Endodermal cell (in vitro differentiated cells): ENCODE data around the gene UBE2QL1. TPM values are rescaled to one million over a fixed set of nuclear protein-coding genes. Genes with fewer than 3 reads are reported as not detected.
A peak's percentile ranks its signal among the peaks of the same experiment; 100 is the strongest.

ENCODE experiments used
- DNase-seq: peaks from one replicate; pipeline ENCODE4 v3.0.0-alpha.2; 2017
- H3K27ac ChIP-seq: 2 replicates; pipeline ENCODE4 v1.5.1; 2013; ENCODE audit warnings: mild to moderate bottlenecking, low read depth, low read length, moderate library complexity
- H3K27me3 ChIP-seq: 2 replicates; pipeline ENCODE4 v1.6.1; 2013; ENCODE audit warnings: mild to moderate bottlenecking, low read length, moderate library complexity; ENCODE audit not compliant: insufficient read depth, control insufficient read depth, poor library complexity, severe bottlenecking
- H3K36me3 ChIP-seq: 2 replicates; pipeline ENCODE4 v1.7.0; 2013; ENCODE audit warnings: mild to moderate bottlenecking, low read length, moderate library complexity; ENCODE audit not compliant: control insufficient read depth, insufficient read depth
- H3K4me1 ChIP-seq: one replicate; pipeline ENCODE4 v1.7.0; 2013; ENCODE audit warnings: low read length; ENCODE audit not compliant: control insufficient read depth, insufficient read depth
- H3K4me3 ChIP-seq: 2 replicates; pipeline ENCODE4 v1.5.1; 2013; ENCODE audit warnings: mild to moderate bottlenecking, low read length, moderate library complexity
- H3K9ac ChIP-seq: 2 replicates; pipeline ENCODE4 v1.6.1; 2013; ENCODE audit warnings: mild to moderate bottlenecking, low read length, moderate library complexity; ENCODE audit not compliant: poor library complexity, severe bottlenecking; ENCODE audit errors: extremely low read depth
- H3K9me3 ChIP-seq: 2 replicates; pipeline ENCODE4 v1.6.1; 2013; ENCODE audit warnings: mild to moderate bottlenecking, low read length, moderate library complexity; ENCODE audit not compliant: control insufficient read depth
- H3K27ac Mint-ChIP-seq: 2 replicates; pipeline ENCODE4 v1.8.0; 2020; ENCODE audit warnings: mixed read lengths
- H3K27me3 Mint-ChIP-seq: 2 replicates; pipeline ENCODE4 v1.8.0; 2021; ENCODE audit warnings: mild to moderate bottlenecking, mixed read lengths; ENCODE audit not compliant: insufficient read depth
- H3K36me3 Mint-ChIP-seq: 2 replicates; pipeline ENCODE4 v1.8.0; 2020; ENCODE audit warnings: low read depth, mixed read lengths
- H3K4me1 Mint-ChIP-seq: 2 replicates; pipeline ENCODE4 v1.8.0; 2020; ENCODE audit warnings: mixed read lengths
- H3K4me3 Mint-ChIP-seq: 2 replicates; pipeline ENCODE4 v1.8.0; 2020; ENCODE audit warnings: mild to moderate bottlenecking, moderate library complexity, mixed read lengths
- H3K9me3 Mint-ChIP-seq: 2 replicates; pipeline ENCODE4 v1.8.0; 2020; ENCODE audit warnings: mild to moderate bottlenecking, mixed read lengths
- CTCF ChIP-seq: fragments of 200-600 bp; sonication (generic); conservative IDR thresholded peaks from 2 replicates; pipeline ENCODE4 v1.5.0; 2021; ENCODE audit warnings: antibody characterized with exemption, mild to moderate bottlenecking
- WGBS, 2 experiments: methylation state at CpG; one replicate each; pipeline versions ENCODE4 v1.1.5 to v1.1.7; 2013; ENCODE audit warnings: missing lambda C conversion rate in 2 of 2, mixed read lengths in 1 of 2; ENCODE audit not compliant: insufficient coverage in 1 of 2, insufficient read length in 1 of 2; 5-methylcytosine and 5-hydroxymethylcytosine counted together
- total RNA-seq, 2 donors: library from RNA; stranded (reverse); fragmentation: NEBNext Ultra II Directional in 1 of 2; extraction: Animal tissue kit (Norgen Biotek cat#: 25700) in 1 of 2; gene quantifications; 2 replicates in 1 of 2; 3 replicates in 1 of 2; pipeline ENCODE4 v1.2.1, GENCODE V29; 2021

The UBE2QL1 gene
- total RNA-seq, 2 donors from 2014 or later = 0.11 TPM; not detected in 1

- H3K9ac ChIP-seq = no peak overlapping the region
- Mint-ChIP-seq H3K4me1 (no peaks in the 10 kb centered on the region), H3K27ac (no peak overlapping the region), H3K36me3 (no peaks in the 10 kb centered on the region), H3K9me3 (peaks cover 5% of the 10 kb centered on the region), H3K27me3 (peaks cover 39% of the 10 kb centered on the region), H3K4me3 (no peak overlapping the region)
- H3K27ac ChIP-seq = no peak overlapping the region
- no peaks in the 10 kb centered on the region for H3K9me3 ChIP-seq
- H3K4me1 ChIP-seq = no peaks in the 10 kb centered on the region
- DNase-seq = peak; percentile 24
- TF ChIP-seq CTCF = no peak
- H3K36me3 ChIP-seq = no peaks in the 10 kb centered on the region
- 100% methylated on average over 1 of the region's 1 CpG for WGBS, 2 experiments
- H3K27me3 ChIP-seq = peaks cover 45% of the 10 kb centered on the region
- no peak overlapping the region for H3K4me3 ChIP-seq
Observed at GRCh38 chr5:6471252-6471651, 22.6 kb downstream of the UBE2QL1 start.

- DNase-seq = peak; percentile 12
- no peaks in the 10 kb centered on the region for H3K4me1 ChIP-seq
- H3K4me3 ChIP-seq = no peak overlapping the region
- no peaks in the 10 kb centered on the region for H3K36me3 Mint-ChIP-seq
- no peak overlapping the region for H3K4me3 Mint-ChIP-seq
- H3K27me3 ChIP-seq = peaks cover 37% of the 10 kb centered on the region
- no peak overlapping the region for H3K9ac ChIP-seq
- H3K4me1 Mint-ChIP-seq = no peaks in the 10 kb centered on the region
- no peaks in the 10 kb centered on the region for H3K36me3 ChIP-seq
- no peaks in the 10 kb centered on the region for H3K9me3 ChIP-seq
- peaks cover 5% of the 10 kb centered on the region for H3K9me3 Mint-ChIP-seq
- H3K27ac ChIP-seq = no peak overlapping the region
- WGBS, 2 experiments = 89 to 90% methylated on average over 5 of the region's 5 CpGs
- peaks cover 26% of the 10 kb centered on the region for H3K27me3 Mint-ChIP-seq
- no peak overlapping the region for H3K27ac Mint-ChIP-seq
- TF ChIP-seq CTCF = no peak
Observed at GRCh38 chr5:6472792-6473191, 24.1 kb downstream of the UBE2QL1 start.

GRCh38 chr5:6473284-6473683 lies 24.6 kb downstream of the UBE2QL1 start:
- no peaks in the 10 kb centered on the region for H3K9me3 ChIP-seq
- Mint-ChIP-seq H3K4me3 (no peak overlapping the region), H3K4me1 (no peaks in the 10 kb centered on the region), H3K27me3 (peaks cover 21% of the 10 kb centered on the region), H3K9me3 (peaks cover 5% of the 10 kb centered on the region), H3K27ac (no peak overlapping the region), H3K36me3 (no peaks in the 10 kb centered on the region)
- no peak overlapping the region for H3K27ac ChIP-seq
- peaks cover 32% of the 10 kb centered on the region for H3K27me3 ChIP-seq
- H3K4me1 ChIP-seq = no peaks in the 10 kb centered on the region
- H3K9ac ChIP-seq = no peak overlapping the region
- H3K36me3 ChIP-seq = no peaks in the 10 kb centered on the region
- DNase-seq = peak; percentile 32
- TF ChIP-seq CTCF = no peak
- 92 to 93% methylated on average over 5 to 6 of the region's 6 CpGs for WGBS, 2 experiments
- no peak overlapping the region for H3K4me3 ChIP-seq
